ENCODE data around the gene HYLS1.
"Not testable (repeated sequence)": the region's sequence is repeated elsewhere in the genome, so short reads cannot be mapped to it uniquely, and the experiment has no call there.

HYLS1 gene

DNA sequence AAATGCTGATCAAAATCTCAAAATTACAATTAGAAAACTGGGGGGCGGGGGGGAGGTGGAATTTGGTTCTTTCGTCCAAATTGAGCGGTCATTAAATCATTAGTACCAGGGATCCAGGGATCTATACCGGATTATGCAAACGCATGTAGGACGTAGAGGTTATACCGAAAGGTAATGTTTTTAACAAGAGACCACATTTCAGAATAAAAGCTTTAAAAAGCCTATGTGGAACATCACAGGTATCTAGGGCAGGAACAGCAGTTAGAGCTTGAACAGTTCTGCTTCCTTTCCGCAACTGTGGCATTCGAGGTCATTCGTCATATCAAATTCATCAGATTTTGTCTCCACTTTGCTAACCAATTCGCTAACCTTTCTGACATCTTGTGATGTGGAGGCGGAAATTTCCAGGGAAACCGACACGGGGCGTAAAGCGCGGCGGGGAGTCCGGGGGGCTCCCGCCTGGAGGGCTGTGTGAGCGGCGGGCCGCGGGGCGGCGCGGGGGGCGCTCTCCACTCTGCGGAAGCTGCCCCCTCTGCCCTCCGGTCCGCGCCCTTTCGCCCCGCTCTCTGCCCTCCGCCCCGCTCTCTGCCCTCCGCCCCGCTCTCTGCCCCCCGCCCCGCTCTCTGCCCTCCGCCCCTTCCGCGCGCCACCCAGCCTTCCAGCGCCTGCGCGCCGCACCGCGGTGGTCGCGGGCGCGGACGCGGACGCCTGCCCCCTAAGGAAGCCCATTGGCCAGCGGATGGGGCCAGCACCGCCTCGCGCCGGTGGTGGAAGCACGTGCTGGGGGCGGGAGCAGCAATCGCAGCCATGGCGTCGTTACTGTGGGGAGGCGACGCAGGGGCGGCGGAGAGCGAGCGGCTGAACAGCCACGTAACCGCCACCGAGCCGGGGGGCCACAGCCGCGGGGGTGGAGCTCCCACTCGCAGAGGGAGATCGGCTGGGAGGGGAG lies 16.5 kb downstream of the HYLS1 start, which contains the start of gene DDX25:
TSS of gene DDX25 (plus strand) at position 798 of the 949 bp plus-strand sequence. CDS start at position 808, 10 bp downstream.
- no peak for FAIRE-seq

GRCh38 chr11:125904678-125905077 lies 17.2 kb downstream of the HYLS1 start:
- FAIRE-seq = no peak

DNA sequence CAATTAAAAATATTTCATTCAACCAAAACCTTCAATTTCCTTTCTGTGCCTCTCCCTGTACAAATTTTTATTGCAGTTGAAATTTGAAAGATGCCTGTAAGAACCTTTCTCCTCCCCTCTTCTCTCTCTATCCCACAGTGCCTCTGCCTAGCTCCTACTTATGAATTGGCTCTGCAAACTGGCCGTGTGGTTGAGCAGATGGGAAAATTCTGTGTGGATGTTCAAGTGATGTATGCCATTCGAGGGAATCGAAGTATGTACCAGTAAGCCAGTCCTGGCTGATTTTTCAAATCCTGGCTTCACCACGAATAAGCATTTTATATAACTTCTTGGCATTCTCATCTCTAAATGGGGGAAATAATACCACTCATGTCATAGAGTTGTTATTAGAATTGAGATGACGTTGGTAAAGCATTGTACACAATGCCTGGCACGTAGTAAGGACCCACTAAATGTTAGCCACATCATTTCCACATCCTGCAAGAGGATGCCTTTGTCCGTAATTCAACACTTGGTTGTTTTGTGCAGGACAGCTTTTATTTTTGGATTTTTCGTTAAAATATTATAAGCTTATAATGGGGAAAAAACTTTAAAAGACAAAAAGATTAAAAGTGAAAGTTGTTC lies 22.9 kb downstream of the HYLS1 start:
- no peak for FAIRE-seq

DNA sequence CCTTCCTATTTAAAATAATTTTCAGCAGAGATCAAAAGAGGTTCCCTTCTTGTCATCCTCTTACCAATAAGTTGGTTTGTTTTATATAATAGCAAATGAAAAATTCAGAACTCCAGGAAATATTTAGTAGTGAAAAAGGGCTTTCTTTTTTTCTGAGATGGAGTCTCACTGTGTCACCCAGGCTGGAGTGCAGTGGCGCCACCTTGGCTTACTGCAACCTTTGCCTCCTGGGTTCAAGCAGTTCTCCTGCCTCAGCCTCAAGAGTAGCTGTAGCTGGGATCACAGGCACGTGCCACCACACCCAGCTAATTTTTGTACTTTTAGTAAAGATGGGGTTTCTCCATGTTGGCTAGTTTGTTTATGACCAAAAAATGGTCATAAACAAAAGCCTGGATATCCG lies 27.1 kb downstream of the HYLS1 start:
- FAIRE-seq = not testable (repeated sequence)

DNA sequence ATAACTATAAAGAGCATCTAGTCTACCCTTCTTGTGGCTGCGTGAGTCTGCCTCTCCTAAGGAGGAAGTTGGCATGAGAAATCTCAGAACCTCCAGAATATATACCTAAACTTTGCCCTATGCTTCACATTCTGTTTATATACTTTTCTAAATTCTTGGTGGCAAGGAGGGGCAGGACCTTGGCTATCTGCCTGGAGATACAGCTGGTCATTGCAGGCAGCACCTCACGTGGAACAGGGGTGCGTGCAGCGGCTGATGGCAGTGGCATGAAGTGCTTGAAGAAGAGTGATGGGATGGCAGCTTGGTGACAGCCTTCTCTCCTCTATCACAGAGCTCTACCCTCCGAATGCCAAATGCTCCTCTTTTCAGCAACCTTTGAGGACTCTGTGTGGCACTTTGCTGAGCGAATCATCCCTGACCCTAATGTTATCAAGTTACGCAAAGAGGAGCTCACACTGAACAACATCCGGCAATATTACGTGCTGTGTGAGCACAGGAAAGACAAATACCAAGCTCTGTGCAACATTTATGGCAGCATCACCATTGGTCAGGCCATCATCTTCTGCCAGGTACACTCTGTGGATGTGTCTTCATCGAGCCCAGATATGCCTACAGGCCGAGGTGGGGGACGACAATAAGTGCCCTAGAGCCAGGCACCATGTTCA lies 29.3 kb downstream of the HYLS1 start:
- no peak for FAIRE-seq

- FAIRE-seq = no peak
Observed at GRCh38 chr11:125918140-125918840, 30.8 kb downstream of the HYLS1 start.

GRCh38 chr11:125921042-125921441 lies 33.6 kb downstream of the HYLS1 start:
- no peak for FAIRE-seq

- no peak for FAIRE-seq
Observed at GRCh38 chr11:125922156-125922555, 34.7 kb downstream of the HYLS1 start.

DNA sequence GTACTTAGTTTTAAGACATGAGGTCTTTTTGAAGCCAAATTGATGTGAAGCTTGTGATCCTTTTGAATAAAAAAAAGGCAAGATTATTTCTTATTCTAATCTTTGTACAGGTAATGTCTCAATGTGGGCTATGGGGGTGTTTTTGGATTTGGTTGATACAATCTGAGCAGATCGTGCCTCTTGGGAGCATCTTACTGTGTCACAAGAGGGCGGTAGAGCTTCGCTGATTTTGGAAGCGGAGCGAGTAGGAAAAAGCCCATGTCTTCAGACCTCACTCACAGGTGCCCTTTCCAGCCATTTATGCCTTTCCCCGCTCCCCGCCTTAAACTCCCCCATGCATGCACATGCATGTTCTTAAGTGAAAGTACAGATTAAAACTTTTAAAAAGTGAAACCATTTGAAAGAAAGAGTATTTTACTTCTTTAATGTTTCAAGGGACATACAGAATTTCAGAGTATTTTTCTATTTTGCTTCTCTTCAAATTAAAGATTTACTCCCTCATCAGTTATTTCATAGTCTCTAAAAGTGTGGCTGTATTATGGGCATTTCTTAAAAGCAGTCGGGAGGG lies 35.6 kb downstream of the HYLS1 start:
- no peak for FAIRE-seq

DNA sequence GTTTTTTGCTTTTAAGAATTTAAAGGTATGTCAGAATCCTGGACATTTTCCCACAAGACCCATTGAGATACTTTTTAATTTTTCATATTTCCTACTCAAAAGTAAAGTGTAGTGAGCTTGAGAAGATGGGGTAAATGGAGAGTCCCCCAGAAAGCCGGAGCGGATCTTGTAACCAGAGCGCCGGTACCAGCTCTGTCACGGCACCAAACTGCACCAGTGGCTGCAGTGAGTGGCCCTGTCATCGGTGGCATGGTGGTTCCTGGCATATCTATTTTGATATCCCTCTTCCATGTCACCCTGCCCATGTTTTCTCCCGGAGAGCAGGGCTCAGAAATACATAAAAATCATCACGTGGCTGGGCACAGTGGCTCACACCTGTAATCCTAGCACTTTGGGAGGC lies 36.2 kb downstream of the HYLS1 start:
- FAIRE-seq = no peak

GRCh38 chr11:125924384-125925007 lies 37.0 kb downstream of the HYLS1 start:
- no peak for FAIRE-seq

DNA sequence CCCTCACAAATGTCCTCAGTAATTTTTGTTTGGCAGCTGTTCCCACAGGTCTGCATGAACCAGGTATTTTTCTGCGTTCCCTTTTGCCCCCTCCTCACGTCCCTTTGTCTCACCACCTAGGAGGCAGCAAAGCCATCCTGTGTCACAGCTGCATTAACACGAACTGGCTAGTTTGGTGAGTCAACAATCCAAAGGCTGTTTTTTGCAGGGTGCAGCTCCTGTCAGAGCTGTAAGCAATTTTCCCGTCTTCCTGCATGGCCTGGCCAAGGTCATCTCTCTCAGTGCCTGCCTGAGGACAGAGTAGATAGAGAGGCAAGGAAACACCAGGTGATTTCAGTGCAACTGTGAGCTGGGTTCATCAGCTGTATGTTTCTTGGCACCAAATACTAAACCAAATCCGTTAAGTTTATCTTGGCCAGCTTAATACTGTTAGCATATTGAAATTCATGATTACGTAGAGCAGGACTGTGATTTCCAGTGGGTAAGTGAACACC lies 37.8 kb downstream of the HYLS1 start:
- FAIRE-seq = no peak

DNA sequence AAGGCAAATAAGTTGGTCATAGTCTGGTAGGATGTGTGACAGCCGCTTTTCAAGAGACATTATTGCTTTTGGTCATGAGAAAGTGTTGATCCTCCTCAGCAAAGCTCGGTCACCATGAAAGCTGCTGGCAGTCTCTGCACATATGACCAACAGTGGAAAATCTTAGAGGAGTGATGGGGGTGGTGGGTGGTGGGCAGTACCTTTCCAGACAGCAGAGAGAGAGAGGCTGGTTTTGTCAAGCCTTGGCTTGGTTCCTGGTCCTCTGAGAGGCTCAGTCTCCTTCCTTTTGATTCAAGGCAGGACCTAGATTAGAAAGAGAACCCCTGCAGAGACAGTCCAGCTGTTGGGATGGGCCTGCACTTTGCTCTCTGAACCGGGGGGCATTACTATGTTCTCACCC lies 38.3 kb downstream of the HYLS1 start:
- no peak for FAIRE-seq

GRCh38 chr11:125926682-125927081 lies 39.2 kb downstream of the HYLS1 start:
- FAIRE-seq = no peak

DNA sequence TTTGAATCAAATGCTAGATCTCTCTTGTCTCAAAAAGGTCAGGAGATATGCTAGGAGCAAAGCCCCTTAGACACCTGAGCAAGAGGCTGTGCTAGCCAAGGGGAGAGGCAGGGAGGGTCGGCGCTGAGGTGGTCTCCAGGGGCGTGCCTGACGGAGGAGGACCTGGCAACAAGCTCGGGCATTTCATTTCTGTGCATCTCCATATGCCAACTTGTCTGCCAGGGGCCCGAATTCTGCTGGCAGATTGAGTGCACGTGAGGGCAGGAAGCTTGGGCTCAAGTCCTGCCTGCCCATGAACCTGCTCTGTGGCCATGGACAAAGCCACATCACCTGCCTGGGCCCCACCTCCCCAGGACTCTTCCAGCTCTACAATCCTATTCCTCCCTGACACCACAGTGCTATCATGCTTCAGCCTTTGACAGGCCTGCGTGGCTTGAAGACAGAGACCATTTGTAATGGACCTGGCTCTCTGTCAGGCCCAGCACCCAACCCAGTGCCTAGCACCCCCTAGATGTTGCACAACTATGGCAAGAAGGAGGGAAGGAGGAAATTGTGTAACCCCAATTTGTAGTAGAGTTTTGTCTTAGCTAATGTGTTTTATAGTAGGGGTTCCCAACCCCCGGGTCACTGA lies 42.1 kb downstream of the HYLS1 start:
- FAIRE-seq = no peak

GRCh38 chr11:125930076-125930450 lies 42.6 kb downstream of the HYLS1 start:
- no peak for FAIRE-seq

GRCh38 chr11:125931116-125931515 lies 43.6 kb downstream of the HYLS1 start:
- no peak for FAIRE-seq

DNA sequence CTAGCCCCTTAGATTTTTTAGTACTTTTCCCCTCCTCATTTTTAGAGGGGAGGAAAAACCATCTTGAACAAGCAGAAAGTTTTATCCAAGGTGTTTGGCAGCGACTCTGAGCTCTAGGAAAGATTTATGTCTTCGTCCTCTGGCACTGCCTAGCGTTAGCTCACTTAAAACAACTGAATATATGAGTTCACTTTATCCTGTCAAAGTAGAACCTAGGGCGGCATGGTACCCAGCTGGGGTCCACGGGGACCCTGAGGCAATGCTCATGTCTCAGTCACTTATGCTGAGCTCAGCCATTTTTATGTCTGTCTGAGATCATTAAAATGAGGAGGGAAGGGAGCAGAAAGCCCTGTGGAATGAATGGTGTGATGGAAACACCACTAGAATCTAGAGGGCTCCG lies 44.2 kb downstream of the HYLS1 start:
- FAIRE-seq = no peak

- no peak for FAIRE-seq
Observed at GRCh38 chr11:125932301-125932700, 44.8 kb downstream of the HYLS1 start.

DNA sequence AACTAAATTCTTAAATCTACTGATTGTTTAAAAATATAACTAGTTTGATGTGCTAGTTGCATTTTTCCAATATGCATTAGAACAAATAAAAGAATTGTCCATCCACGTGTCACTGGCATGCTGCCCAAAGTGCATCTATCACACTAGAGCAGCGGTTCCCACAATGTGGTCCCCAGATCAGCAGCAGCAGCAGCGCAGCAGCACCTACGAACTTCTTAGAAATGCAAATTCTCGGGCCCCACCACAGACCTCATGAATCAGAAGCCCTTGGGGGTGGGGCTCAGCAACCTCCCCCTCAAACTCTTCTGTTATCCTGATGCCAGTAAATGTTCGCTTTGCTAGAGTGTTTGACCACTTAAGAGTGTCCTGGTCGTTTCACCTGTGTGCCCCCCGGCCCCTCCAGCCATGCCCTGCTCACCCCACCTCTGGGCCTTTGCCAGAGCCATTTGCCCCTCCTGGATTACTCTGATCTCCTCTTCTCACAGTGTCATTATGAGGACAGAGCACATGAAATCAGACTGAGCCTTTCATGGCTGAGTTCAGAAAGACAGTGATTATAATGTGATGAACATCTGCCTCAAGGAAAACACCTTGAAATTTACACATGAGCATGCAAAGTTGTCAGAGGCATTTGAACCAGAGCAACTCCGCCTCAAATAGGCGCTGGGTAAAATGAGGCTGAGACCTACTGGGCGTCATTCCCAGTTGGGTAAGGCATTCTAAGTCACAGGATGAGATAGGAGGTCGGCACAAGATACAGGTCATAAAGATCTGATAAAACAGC lies 45.8 kb downstream of the HYLS1 start:
- FAIRE-seq = no peak

GRCh38 chr11:125934473-125934872 lies 47.0 kb downstream of the HYLS1 start:
- no peak for FAIRE-seq
